GM18502 (cell line): ENCODE measurements around the gene BEST2.
"Not testable (repeated sequence)": the region's sequence is repeated elsewhere in the genome, so short reads cannot be mapped to it uniquely, and the experiment has no call there.

Source experiments
- ATAC-seq: cut with Tn5 transposase; IDR thresholded peaks from one replicate; pipeline ENCODE4 v1.9.1; 2021; ENCODE audit warnings: mild to moderate bottlenecking; ENCODE audit not compliant: unreplicated experiment, poor library complexity

BEST2 gene

DNA sequence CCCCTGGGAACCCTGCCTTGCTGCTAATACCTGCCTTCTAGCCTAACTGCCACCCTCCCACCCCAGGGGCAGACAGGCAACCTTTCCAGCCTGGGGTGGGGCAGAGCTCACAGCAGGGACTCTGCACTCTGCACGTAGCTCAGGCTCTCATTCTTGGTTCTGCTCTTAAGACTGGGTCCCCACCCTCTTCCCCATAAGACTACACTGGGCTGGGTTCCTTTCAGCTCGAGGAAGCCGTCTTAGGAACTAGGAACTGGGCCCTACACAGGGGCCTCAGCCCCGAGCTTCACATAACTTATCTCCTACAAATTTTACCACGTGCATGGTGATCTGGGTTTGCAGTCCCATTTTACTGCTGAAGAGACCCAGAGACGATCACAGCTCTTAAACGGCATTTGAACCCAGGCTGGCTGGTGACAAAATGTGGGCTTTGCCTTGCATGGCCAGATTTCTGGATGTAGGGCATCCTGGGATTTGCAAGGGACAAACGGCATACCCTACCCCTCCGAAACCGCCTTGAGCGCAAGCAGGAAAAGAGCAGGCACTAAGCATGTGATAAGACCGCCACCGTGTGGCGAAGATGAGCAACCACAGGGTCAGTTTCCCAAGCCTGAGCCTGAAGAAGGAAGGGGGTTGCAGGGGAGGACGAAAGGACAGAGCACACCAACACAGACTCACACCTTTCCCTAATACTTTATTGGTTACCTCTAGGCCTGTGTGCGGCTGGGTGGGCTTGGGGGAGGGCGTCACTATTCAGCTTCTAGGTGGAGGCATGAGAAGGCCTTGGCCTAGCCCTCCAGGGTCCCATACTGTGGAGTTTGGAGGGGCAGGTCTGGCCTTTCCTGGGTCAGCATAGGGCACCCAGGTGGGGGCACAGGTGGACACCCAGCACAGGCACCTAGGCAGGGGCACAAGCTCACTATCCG, 44.8 kb downstream of the BEST2 start:
- no peak for ATAC-seq

DNA sequence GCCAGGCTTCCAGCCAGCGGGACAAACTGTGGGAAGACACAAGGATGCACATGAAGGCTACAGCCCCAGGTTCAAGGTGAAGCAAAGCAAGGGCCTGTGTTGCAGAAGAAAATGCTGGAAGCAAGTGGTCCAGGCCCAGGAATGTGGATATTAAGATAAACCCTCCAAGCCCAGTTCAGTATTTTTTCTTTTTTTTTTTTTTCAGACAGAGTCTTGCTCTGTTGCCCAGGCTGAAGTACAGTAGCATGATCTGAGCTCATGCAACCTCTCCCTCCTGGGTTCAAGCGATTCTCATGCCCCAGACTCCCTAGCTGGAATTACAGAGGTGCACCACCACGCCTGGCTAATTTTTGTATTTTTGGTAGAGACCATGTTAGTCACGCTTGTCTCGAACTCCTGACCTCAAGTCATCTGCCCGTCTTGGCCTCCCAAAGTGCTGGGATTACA, 45.6 kb downstream of the BEST2 start:
- ATAC-seq, result no peak

DNA sequence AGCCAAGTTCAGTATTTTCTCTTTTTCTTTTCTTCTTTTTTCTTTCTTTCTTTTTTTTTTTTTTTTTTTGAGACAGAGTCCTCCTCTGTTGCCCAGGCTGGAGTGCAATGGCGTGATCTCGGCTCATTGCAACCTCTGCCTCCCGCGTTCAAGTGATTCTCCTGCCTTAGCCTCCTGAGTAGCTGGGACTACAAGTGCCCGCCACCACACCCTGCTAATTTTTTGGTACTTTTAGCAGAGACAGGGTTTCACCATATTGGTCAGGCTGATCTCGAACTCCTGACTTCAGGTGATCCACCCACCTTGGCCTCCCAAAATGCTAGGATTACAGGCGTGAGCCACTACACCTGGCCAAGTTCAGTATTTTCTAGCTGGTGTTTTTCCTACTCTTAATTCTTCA, 46.0 kb downstream of the BEST2 start:
- not testable (repeated sequence) for ATAC-seq

DNA sequence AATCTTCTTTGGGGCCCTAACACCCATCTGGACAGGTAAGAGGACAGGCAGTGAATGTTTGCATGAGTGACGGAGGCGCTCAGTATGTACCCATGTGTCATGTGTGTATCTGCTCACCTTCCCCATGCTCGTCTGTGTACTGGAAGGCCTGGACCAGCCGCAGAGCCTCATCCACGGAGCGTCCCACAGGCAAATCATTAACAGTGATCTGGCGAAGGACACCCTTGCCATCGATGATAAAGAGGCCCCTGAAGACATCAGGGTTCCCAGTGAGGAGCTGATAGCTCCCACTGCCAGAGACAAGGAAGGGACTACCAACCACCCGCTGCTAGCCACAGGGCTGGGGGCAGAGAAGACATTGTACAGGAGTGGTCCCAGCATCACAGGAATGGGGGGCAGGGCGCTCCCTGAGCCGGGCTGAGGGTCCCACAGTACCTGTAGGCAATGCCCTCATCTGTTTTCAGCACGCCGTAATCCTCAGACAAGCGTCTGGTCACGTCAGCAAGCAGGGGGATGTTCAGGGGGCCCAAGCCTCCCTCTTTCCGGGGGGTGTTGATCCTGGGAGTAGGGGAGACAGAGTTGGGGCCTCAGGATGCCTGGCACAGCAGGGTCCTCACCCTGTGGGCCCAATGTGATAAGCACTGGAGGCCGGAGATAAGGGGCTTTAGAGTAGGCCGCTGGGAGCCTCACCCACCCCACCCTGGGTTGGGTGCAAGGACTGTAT, 48.3 kb downstream of the BEST2 start:
- ATAC-seq, result no peak

DNA sequence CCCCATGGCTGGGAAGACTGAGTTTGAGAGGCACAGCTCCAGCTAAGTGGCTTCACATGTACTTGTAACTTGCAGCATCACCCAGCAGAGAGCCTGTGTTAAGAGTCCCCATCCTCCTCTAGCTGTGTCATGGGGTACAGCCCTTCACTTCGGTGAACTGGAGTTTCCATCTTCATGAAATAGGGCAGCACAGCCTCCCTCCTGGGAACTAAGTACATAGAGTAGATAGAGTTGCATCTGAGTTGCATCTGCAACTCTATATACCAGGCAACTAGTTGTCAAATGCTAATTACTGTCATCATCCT, 48.8 kb downstream of the BEST2 start:
- no peak for ATAC-seq

DNA sequence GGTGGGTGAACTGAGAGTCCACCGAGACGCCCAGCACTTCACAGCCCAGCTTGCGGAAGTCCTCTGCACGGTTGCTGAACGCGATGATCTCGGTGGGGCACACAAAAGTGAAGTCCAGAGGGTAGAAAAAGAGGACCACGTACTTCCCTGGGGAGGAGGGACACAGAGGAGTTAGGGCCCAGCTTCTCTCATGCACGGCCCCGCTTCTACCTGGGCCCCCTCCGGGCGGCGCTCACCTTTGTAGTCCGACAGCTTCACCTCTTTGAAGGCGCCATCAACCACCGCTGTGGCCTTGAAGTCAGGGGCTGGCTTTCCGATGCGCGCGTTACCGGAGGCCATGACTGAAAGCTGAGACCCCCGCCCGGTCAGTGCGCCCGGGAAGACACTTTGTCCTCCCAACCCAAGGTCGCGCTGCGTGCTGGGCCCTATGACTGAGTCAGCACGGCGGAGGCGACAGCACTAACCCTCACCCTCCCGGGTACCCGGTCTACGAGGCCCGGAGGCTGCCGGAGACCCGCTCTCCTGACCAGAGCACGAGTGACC, 49.4 kb downstream of the BEST2 start:
- ATAC-seq, result no peak

DNA sequence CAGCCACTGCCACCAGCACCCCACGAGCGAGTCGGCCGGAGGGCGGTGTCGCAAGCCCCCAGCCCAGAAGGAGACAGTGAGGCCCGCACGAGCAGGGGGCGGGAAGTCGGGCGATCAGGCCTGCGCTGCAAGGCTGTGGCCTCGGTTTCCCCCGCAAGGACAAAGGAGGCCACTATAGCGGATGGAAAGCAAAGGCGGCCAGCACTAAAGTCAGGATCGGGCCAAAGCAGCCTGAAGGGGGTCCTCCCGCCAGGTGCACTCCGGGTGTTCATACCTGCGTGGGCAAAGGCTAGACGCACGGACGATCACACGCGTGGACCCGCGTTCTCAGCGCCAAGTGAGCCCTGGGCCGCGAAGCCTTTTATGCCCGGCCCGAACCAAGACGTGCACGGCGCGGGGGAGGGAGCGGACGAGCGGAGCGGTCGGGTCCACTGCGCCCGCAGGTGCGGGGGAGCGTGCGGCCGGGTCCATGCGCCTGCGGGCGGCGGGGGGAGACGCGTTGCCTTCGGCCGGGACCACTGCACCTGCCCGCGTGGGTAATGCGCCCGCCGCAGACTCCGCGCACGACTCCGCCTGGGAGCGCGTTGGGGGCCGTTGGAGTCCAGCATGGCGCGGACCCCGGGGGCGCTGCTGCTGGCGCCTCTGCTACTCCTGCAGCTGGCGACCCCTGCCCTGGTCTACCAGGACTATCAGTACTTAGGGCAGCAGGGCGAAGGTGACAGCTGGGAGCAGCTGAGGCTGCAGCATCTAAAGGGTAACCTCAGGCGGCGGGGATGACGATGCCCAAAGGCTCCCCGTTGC, 50.1 kb downstream of the BEST2 start, which contains the start of the genes PRDX2 and THSD8:
Gene PRDX2 (minus strand): TSS at position 335 of the 801 bp plus-strand sequence. CDS start 539 bp downstream, outside the sequence.
Gene THSD8 (plus strand): TSS at position 604 of the 801 bp plus-strand sequence. CDS start 3 bp downstream, at position 607.
- ATAC-seq, result peak; percentile 57

DNA sequence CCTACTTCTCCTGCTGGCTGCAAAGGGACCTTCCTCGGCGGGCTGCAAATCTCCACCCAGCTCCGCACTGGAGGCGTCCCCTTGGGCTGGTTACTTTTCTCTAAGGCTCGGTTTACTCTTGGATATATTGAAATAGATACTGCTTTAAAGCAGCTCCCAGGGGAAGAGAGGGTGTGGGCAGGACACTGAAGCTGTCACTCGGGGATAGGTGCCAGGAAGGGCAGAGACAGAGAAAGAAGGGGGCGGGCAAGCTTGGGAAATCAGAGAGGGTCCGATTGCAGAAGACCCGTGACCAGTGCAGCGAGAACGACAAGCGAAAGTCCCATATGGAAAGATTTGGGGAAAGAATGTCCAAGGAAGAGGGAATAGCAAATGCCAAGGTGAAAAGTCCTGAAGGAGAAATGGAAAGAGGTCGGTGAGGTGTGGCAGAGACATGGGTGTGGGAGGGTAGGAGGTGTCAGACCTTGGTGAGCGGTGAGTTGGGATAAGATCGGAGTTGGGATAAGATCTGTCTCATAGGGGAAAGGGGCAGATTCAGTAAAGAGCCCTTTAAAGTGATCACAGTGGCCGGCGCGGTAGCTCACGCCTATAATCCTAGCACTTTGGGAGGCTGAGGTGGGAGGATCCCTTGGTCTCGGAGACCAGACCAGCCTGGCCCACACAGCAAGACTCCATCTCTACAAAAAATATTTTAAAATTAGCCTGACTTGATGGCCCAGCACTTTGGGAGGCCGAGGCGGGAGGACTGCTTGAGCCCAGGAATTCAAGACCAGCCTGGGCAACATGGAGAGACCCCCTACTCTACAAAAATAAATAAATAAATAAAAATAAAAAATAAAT, 50.9 kb downstream of the BEST2 start:
- no peak for ATAC-seq

DNA sequence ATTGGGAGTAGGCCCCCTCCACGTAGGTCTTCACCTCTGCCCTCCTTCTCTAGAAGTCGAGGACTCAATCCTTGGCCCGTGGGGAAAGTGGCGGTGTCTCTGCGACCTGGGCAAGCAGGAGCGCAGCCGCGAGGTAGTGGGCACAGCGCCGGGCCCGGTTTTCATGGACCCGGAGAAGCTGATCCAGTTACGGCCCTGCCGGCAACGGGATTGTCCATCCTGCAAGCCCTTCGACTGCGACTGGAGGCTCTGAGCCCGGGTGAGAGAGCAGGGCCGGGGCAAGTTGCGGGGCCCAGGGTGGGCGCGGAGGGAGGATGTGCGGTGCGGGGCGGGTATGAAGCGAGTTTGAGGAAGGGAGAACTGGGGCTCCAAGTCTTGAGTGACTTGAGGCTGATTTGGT, 52.5 kb downstream of the BEST2 start:
- ATAC-seq, result no peak

DNA sequence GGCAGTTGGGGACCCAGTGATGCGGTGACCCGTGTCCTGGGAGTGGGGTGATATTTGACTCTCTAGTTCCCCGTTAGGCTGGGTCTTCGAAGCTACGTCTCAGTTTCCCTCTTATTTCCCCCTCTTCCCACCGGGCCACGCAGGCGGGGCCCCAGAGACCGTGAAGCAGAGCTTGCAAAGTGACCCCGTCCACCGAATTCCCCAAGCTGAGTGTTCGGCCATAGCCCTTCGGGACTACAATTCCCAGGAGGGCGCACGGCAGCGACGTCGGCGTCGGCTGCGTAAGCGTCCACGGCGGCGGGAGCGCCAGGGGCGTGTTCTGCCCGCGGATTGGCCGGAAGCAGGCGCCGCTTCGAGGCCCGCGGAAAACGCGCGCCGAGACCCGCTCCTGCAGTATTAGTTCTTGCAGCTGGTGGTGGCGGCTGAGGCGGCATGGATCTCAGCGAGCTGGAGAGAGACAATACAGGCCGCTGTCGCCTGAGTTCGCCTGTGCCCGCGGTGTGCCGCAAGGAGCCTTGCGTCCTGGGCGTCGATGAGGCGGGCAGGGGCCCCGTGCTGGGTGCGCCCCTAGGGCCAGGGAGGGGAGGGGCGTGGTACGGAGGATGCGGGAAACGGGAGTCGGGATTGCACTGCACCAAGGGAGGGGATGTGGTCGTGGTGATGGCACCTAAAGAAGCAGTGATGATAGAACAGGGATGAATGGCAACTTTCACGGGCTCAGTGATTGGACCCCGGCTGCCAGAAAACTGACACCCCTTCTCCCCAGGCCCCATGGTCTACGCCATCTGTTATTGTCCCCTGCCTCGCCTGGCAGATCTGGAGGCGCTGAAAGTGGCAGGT, 54.9 kb downstream of the BEST2 start, which contains the start of gene RNASEH2A:
Gene RNASEH2A (plus strand): TSS at position 343 of the 840 bp plus-strand sequence. CDS start 90 bp downstream, at position 433.
- ATAC-seq, result peak; percentile 79
